Measurements from ENCODE around the gene SWAP70.

DNA sequence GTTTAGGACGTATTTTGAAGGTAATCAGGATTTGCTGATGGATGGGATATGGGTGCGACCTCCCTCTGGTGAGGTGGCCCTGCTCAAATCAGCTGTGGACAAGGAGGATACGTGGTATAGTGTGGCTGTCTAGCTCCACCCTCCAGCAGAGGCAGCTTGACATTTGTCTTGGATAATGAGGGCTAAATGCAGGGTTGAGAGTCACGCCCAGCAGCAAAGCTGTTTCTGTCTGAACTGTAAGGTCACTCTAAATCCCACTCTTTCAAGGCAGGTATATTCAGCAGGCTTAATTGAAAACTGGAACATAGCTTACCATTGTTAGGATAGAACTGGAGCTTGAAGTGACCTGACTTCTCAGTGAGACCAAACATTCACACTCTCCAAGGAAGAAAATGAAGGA is 98.7 kb downstream of the SWAP70 start:
- TF ChIP-seq POLR2A (IDR thresholded peaks at IDR 0.05), result no peak
- TF ChIP-seq, protein P1, sequence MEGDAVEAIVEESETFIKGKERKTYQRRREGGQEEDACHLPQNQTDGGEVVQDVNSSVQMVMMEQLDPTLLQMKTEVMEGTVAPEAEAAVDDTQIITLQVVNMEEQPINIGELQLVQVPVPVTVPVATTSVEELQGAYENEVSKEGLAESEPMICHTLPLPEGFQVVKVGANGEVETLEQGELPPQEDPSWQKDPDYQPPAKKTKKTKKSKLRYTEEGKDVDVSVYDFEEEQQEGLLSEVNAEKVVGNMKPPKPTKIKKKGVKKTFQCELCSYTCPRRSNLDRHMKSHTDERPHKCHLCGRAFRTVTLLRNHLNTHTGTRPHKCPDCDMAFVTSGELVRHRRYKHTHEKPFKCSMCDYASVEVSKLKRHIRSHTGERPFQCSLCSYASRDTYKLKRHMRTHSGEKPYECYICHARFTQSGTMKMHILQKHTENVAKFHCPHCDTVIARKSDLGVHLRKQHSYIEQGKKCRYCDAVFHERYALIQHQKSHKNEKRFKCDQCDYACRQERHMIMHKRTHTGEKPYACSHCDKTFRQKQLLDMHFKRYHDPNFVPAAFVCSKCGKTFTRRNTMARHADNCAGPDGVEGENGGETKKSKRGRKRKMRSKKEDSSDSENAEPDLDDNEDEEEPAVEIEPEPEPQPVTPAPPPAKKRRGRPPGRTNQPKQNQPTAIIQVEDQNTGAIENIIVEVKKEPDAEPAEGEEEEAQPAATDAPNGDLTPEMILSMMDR (IDR thresholded peaks at IDR 0.05), result no peak
